HG03103 (cell line): ENCODE data around the gene ARID3B.
A peak's percentile ranks its signal among the peaks of the same experiment; 100 is the strongest.
"Not testable (repeated sequence)": the region's sequence is repeated elsewhere in the genome, so short reads cannot be mapped to it uniquely, and the experiment has no call there.

Experiments
- ATAC-seq: cut with Tn5 transposase; IDR thresholded peaks from one replicate; pipeline ENCODE4 v1.9.1; 2021; ENCODE audit warnings: low read depth; ENCODE audit not compliant: unreplicated experiment

The ARID3B gene

DNA sequence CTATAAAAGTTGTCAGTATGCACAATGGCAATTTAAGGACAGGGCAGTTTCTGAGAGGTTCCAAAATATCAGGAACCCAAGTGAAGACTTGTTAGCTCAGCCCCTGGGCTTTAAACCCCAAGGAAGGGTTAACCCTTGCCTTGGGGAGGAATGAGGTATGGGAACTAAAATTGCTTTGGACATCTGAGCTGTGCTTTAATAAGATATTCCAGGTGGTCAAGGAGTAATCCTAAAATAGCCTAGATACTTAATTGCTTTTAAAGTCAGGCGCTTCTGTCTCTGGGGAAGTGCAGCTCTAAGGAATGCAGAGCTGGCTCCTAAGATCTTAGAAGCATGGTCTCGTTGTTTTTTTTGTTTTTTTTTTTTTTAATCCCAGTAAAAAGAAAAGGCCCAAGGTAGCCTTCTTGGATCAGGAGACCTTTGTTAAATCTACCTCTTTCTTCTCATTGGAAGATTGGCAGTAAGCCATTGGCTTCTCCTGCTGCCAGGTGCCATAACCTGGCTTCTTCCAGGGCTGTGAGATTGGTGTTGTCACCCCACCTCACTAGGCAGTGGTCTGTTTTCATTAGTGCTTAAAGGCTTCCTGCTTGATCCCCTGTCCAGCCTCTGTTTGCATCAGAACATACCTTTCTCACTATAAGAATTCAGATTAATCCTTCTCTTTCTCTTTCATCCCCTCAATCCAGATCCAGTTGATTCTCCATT, 24.5 kb downstream of the ARID3B start:
- no peak for ATAC-seq

DNA sequence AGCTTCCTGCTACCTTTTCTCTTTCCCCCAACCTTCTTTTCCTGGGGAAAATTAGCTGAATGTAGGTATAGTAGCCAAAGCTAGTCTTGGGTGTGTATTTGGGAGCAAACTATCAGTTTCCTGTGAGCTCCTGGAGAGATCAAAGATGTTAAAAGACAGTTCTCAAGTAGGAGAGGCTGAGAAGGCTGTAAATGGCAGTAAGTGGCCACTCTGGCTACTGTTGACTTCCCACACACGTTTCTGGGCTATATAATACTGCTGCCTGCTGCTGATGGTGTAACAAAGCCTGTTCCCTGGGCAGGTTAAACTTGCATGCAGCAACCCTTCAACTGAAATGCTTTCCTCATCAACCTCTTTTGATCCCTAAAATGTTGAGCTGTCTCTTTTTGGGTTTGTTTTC, 27.6 kb downstream of the ARID3B start:
- ATAC-seq = no peak

DNA sequence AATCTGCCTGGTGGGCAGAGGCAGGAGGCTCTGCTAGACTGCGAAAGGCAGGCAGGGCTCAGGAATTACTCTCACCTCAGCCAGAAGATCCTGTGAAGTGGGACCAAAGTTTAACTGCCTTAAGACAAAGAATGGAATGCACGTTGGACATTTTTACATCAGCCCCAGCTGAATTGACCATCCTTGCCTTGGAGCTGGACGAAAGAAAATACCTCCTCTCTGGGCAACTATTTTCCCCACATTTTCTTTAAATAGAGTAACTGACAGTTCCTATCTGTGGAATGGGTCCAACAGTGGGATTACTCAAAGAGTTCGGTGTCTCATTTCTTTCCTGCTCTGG, 28.7 kb downstream of the ARID3B start:
- ATAC-seq = no peak

DNA sequence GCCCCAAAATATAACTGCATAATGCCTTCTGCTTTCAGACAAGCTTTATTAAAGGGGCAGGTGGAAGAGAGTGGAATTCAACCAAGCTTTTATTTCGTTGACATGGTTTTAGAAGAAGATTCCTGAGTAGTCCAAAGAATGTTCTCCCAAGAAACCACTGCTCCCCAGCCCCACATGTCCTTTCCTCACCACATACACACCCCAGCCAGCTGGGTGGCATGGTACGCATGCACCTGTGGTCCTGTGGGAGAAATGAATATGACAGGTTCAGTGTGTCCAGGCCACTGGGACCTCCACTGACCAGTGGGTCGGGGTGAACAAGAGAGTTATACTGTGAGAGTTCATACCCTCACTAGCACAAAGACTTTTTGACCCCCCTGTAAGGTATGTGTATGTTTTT, 30.2 kb downstream of the ARID3B start:
- no peak for ATAC-seq

DNA sequence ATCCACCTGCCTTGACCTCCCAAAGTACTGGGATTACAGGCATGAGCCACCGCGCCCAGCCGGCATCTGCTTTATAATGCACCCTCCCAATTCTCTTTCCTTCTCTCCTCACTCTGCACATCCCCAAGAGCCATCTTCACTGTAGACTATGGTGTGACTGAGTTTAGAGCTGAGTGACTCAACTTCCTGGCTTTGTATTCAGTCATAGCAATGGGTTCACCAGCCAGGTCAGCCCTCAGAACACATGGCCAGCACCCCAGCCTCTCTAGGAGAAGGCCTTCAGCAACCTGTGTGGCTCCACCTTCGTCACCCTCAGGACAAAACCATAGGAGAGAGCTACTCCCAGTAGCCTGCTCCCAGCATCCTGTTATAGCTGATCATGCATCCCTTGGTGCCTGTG, 33.0 kb downstream of the ARID3B start:
- ATAC-seq = no peak

DNA sequence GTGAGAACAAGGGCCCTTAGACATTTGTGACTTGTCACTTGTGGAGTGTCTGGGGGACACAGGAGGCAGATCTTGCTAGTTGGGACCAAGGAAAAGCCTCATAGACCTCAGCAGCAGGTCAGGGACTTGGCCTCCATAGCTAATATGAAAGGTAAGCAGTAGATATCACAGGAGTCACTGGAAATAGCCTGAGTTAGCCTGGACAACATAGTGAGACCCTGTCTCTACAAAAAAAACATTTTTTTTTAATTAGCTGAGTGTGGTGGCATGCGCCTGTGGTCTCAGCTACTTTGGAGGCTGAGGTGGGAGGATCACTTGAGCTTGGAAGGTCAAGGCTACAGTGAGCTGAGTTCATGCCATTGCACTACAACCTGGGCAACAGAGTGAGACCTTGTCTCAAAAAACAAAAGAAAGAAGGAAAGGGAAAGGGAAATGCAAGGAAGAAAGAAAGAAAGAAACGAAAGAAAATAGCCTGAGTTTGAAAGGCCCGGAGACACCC, 37.5 kb downstream of the ARID3B start:
- no peak for ATAC-seq

DNA sequence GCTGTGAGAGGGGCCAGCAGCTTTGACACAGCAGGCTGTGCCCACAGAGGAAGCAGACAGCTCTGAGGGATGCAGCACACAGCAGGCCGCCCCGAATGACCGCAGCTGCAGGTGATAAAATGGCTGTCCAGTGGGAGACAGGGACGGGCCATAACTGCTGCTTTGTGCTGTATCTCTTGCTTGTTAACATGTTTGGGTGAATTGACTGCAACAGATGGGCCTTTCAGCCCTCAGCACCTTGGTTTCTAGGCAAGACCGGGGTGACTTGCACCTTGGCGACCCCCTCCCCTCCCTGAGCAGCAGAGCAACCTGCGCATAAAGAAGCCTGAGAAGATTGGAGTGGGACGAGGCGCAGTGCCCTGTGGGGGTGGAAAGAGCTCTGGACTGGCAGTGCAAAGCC, 38.0 kb downstream of the ARID3B start:
- ATAC-seq = no peak

DNA sequence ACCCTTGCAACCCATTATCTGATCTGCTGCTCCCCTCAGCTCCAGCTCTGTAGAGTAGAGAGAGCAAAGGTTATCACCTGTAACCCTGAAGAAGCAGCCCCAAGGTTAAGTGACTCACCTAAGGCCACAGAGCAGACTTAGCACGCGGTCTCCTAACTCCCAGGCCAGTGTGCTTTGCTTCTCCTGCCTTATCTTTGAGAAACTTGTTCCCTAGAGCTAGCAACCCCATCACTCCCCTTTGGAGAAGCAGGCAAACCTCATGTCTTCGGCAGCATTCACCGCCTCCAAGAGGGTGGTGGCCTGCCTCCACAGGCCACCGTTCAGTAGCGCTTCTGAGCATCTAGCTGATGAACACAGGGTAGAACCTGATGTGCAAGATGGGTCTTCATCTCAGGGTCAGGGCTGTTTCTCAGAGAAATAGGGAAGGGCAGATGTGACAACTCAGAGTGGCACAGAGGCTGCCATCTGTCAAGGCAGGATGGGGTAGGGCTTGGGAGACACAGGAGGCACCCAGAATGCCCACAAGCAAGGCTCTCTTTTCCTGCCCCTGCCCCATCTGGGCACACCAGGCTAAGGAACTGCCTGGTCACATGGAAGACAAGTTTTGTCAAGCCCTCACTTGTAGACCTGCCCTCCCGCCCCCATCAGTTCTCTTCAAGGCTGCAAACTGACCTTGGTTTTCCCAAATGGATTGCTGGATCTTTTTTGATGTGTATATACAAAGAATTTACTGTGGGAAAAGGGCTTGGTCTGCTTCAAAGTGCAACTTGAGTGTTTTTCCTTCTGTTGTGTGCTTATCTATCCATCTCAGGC, 39.7 kb downstream of the ARID3B start:
- ATAC-seq = no peak

DNA sequence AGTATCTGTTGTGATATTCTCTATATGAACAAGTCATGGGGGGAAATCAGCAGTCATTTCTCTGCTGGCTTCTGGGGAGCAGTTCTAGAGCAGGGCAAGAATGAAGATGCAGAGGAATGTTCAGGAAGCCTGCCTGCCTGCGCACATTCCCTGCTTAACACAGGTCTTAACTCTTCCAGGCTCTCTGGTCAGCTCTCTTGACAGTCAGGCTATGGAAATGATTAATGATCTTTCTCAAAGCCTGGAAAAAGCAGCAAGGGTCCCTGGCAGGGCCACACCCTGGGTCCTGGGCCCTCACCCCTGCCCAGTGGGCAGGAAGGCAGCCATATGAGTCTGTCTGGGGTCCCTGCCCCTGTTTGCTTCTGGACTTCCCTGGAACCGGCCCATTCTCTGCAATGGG, 43.2 kb downstream of the ARID3B start:
- no peak for ATAC-seq

DNA sequence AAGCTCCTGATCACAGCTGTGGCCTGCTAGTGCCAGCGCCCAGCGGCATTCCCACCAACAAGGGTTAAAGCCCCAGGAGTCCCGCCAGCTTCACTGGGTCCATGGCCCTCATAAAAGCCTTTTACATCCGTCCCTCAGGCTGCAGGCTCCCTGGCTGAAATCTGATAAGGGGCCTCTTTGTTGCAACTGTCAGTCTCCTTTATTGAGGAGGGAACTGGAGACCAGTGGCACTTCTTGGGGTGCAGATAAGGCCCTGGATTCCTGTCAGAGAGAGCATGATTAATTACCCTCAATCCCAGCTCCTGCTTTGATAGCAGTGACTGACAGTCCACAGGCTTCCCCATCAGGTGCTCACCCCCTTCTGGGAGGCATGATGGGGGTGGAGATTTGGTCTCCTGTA, 43.8 kb downstream of the ARID3B start:
- no peak for ATAC-seq

DNA sequence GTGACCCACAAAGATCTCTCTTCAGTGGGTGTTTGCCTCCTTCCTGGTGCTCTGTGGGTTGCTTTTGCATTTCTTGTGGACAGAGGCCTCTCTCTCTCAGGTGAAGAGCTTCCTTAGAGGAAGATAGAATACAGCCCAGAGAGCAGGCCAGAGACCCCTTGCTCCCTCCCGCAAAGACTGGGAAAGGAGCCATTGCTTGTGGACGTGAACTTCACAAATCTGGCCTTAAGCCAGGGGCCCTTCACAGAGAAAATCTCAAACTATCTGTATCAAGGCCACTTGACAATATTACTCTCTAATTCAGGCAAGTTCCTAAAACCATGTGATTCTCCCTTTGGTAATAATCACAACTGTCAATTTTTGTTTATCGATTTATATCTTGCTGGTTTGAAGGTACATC, 44.2 kb downstream of the ARID3B start:
- ATAC-seq = no peak

DNA sequence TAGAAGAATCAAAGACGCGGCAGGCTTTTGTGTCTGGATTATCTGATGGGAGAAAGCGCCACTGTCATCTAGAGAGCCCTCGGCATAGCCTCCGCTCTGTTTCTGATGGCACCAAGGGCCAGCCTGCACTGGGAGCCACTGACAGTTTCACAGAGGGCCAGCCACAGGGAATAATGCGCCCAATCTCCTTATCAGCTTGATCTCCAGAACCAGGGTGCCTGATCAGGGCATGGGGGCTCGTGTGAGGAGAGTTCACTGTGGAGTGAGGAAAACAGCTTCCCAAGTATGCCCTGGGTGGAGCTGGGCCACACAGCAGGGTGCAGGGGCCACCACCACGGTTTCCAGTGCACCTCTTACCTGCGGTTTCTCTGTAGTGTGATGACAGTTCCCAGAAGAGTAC, 44.8 kb downstream of the ARID3B start:
- ATAC-seq = no peak

DNA sequence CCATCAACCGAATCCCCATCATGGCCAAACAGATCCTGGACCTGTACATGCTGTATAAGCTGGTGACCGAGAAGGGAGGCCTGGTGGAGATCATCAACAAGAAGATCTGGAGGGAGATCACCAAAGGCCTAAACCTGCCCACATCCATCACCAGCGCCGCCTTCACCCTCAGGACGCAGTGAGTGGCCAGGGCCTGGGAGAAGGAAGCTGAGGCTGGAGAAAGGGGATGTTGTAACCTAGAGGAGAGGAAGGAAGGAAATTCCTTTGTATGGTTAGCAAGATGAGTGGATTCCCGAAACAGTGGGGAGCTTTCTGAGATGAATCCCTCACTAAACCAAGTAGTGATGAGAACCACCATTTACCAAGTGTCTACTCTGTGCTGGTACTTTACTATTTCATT, 48.8 kb downstream of the ARID3B start:
- ATAC-seq = no peak

DNA sequence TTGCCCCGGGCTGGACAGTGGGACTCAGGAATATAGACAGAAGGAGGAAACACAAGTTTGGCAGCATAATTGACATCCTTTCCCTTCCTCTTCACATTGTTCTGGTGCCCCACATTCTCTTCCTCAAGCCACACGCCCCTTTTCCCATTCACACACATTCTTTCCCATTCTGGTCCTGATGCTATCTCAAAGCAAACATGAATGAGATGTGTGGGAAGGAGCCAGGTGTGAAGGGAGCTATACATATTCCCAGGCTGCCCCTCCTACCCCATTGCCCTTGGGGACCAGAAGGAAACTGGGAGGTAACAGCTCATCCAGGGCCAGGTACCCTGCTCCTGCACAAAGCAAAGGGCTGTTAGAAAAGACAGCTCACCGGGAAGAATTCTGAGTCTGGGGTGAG, 51.2 kb downstream of the ARID3B start:
- ATAC-seq = no peak

DNA sequence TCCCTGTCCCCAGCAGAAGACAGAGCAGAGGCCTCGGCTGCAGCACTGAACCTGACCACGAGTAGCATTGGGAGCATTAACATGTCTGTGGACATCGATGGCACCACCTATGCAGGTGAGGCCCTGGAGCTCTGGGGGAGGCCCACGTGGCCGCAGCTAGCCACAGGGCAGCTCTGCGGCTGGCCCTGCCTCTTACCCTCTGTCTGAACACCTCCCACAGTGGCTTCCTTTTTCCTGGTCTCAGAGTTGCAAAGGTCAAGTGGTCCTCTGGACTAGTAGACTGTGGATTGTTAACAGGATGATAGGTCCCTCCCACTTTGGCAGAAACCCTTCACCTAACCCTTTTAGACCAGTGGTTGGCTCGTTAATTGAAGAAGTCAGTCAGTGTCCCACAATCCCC, 52.1 kb downstream of the ARID3B start:
- no peak for ATAC-seq

DNA sequence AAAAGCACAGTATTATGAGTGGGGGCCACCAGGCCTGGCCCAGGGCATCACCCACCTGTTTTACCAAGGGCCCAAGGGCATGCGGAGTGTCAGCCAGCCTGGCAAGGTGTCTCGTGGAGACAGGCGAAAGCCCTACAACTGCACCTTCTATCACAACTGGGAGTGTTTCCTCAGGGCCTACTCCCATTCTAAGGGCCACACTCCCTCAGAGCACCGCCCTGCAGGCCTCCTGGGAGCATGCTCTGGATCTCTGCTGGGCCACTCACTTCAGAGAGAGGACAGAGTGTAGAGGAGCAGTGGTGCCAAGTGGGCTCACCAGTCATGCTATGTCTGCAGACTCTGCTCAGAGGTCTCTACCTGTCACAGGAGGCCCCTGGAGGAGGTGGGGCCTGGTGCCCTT, 53.4 kb downstream of the ARID3B start:
- ATAC-seq = no peak

DNA sequence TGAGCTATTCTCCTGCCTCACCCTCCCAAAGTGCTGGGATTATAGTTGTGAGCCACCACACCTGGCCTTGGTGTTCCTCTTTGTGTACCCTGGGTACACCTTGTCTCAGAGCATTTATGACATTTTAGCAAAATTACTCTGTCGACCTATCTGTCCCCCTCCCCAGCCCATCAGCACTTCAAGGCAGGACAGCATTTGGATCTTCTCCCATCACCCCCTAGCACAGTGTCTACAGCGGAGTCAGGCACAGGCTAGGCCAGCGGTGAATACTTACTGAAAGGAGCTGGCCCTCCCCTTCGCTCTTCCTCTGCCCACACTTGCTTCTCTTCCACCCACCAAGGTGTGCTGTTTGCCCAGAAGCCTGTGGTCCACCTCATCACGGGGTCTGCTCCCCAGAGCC, 54.3 kb downstream of the ARID3B start:
- ATAC-seq = no peak

DNA sequence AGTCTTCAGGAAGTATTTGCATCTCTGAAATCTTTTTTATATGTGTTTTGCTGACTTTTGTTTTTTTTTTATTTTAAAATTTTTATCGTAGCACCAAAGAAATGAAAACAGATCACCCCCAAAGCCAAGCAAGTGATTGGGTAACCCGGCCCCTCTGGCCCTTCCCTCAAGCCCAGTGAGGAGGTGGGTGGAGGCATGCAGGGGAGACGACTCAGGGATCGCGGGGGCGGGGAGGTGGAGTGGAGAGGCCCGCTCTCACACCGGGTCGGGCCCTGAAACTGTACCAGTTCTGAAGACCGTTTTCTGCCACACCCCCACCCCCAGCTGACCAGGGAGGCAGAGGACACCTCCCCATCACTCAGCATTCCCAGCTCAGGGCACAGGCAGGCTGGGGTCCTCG, 55.7 kb downstream of the ARID3B start:
- not testable (repeated sequence) for ATAC-seq

DNA sequence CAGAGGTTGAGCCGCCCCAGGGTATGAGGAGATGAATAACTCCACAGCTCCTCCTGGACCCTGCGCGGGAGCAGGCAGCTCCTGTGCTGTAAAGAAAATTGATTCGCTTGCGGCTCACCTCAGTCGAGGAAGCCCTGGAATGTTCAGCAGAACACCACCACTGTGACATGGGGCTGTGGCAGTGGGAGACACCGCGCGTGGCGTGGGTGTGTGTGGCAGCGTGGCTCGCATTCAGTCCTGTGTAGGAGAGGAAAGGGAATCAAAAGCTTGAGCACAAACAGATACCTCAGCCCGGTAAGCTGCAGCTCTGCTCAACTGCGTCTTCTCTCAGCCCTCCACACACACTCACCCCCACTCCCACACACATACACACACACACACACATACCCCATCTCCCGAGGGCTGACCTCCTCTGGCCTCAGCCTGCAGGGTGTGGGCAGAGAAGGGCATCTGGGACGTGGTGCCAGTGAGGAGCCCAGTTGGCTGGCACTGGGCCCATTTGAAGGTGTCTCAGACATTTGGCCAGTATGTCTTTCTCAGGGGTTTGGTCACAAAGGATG, 56.2 kb downstream of the ARID3B start:
- ATAC-seq = not testable (repeated sequence)

DNA sequence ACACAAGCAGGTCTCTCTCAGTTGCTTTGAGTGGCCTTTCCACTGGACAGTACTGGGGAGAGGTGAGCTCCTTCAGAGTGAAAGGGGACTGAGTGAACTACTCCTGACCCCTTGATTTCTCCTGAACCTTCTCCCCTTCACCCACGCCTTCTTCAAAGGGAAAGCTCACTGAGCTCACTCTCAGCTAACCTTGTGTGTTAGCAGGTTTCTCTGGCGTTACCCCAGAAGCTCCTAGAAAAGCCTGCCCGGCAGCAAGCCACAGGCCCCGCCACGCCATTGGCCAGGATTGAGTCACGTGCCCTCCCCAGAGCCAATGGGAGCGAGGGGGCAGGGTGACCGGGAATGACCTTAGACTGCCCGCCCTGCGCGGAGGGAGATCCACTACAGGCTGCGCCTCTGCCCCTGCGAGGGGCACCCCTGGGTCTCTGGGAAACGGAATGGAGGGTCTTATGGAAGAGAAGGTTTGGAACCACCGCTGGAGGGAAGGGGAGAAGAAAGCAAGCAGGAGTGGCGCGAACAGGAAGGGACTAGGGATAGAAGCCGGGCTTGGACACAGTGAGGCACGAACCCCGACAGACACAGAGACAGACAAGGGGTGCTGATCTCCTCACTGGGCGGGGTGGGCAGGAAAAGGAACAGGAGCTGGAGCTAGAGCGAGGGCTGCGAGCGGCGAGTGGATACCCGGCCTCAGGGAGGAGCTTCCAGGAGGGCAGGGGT, 57.3 kb downstream of the ARID3B start:
- ATAC-seq = peak; percentile 69

DNA sequence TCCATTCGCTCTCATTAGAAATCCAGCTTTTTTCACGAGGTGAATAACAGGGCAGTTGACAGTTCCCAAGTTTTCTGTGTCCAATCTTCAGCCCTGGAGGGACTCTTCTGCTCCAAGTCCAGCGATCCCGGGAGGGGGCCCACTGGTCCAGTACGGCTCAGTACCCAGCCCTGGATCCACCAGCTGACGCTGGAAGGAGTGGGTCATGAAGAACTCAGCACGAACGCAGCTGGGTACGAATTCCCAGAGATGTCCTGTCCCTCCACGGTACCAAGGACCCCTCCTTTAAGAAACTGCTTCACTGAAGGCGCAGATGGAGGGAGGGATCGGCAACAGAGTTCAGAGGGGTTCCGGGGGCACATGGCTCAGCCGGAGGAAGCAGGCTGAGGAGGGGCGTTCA, 58.1 kb downstream of the ARID3B start:
- ATAC-seq = no peak
